Measurements from ENCODE around the gene ZNF526. TPM values are rescaled to one million over a fixed set of nuclear protein-coding genes. Genes with fewer than 3 reads are reported as not detected.

Gene ZNF526
- 10 to 100 TPM; 13.2 to 14.5 TPM for total RNA-seq

- peak within 1 kb of the TSS; percentile 92 to 95 for H3K27ac Mint-ChIP-seq
- H3K9me3 Mint-ChIP-seq: no peaks in the 10 kb centered on the region
- ATAC-seq (peak; percentile 84 to 88), DNase-seq (ENCODE audit: low spot score in 2 of 2) (peak; percentile 97 to 98)
- H3K36me3 Mint-ChIP-seq: peaks cover 33 to 40% of the 10 kb centered on the region in 2 donors
Observed at GRCh38 chr19:42219812-42220750, at the start of gene ZNF526. Gene ZNF526 (plus strand): TSS chr19:42220312. CDS start chr19:42224404, 4,092 bp downstream.

- no peak for ATAC-seq
Observed at GRCh38 chr19:42170715-42171114, 49.4 kb upstream of the ZNF526 start.

GRCh38 chr19:42172261-42172660, 47.9 kb upstream of the ZNF526 start:
- DNase-seq (ENCODE audit: low spot score in 2 of 2) (no peak), ATAC-seq (no peak)
- Mint-ChIP-seq H3K27ac (no peak overlapping the region), H3K36me3 (no peaks in the 10 kb centered on the region), H3K9me3 (no peaks in the 10 kb centered on the region)

More at GRCh38 chr19:42170715-42171114, 49.4 kb upstream of the ZNF526 start:
- H3K9me3 Mint-ChIP-seq: no peaks in the 10 kb centered on the region
- H3K36me3 Mint-ChIP-seq: no peaks in the 10 kb centered on the region
- DNase-seq (ENCODE audit: low spot score in 2 of 2): no peak
- H3K27ac Mint-ChIP-seq: no peak overlapping the region

- Mint-ChIP-seq H3K36me3 (no peaks in the 10 kb centered on the region), H3K9me3 (no peaks in the 10 kb centered on the region), H3K27ac (no peak overlapping the region)
- no peak for DNase-seq (ENCODE audit: low spot score in 2 of 2)
- ATAC-seq: no peak
Observed at GRCh38 chr19:42173695-42174094, 46.4 kb upstream of the ZNF526 start.

- DNase-seq (ENCODE audit: low spot score in 2 of 2) (no peak), ATAC-seq (no peak)
- Mint-ChIP-seq H3K36me3 (no peaks in the 10 kb centered on the region), H3K9me3 (no peaks in the 10 kb centered on the region), H3K27ac (no peak overlapping the region)
Observed at GRCh38 chr19:42174188-42174587, 45.9 kb upstream of the ZNF526 start.

DNA sequence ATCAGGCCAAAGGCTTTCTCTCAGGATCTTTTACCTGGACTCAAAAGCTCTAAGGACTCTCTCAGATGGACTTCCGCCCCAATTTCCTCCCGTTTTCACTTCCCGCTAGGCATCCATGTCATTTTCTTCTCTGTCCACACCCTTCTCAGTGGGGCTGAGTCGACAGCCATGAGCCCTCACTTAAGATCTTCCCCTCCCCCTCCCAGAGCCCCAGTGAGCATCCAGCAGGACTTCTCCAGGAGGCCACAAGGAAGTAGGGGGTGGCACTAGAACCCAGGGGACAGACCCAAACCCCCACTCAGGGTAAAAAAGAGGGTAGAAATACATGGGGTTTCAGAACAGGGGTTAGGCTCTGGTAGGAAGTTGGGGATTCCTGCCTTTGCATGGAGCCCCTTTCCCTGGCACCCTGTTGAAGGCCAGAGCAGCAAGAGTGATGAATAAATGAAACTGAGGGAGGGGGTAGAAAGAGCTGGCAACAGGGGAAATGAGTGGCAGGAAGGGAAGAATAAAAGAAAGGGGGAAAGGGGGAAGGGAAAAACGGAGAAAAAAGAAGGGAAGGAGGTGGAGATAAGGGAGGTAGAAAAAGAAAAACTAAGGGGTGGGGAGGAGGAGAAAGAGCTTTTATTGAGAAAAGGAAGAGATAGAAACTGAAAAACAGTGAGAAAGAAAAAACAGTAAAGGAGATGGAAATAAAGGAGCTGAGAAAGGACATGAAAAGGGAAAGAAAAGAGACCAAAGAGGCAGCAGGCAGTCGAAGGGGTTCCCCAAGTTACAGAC, 45.0 kb upstream of the ZNF526 start:
- no peaks in the 10 kb centered on the region for H3K36me3 Mint-ChIP-seq
- no peaks in the 10 kb centered on the region for H3K9me3 Mint-ChIP-seq
- no peak overlapping the region for H3K27ac Mint-ChIP-seq
- ATAC-seq (no peak), DNase-seq (ENCODE audit: low spot score in 2 of 2) (no peak)

- DNase-seq (ENCODE audit: low spot score in 2 of 2) (no peak), ATAC-seq (peak; percentile 33 to 41)
- Mint-ChIP-seq H3K36me3 (no peaks in the 10 kb centered on the region), H3K9me3 (no peaks in the 10 kb centered on the region), H3K27ac (peak overlapping the region in 1 of 2 donors; percentile 25)
Observed at GRCh38 chr19:42175952-42176648, 44.0 kb upstream of the ZNF526 start.

DNA sequence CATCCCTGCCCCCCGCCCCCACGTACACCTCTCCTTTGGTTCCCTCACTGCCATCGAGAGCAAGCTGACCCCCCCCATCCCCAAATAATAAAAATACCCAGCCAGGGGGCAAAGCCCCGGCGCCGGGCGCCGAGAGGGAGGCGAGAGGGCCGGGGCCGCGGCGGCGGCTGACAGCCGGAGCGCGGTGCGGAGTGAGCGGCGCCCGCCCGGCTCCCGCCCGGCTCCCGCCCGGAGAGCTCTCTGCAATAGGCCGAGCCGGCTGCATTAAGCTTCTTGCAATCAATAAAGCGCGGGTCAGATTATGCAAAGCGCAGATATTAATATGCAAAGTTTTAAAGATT, 43.5 kb upstream of the ZNF526 start:
- ATAC-seq (peak; percentile 60 to 62), DNase-seq (ENCODE audit: low spot score in 2 of 2) (no peak)

DNA sequence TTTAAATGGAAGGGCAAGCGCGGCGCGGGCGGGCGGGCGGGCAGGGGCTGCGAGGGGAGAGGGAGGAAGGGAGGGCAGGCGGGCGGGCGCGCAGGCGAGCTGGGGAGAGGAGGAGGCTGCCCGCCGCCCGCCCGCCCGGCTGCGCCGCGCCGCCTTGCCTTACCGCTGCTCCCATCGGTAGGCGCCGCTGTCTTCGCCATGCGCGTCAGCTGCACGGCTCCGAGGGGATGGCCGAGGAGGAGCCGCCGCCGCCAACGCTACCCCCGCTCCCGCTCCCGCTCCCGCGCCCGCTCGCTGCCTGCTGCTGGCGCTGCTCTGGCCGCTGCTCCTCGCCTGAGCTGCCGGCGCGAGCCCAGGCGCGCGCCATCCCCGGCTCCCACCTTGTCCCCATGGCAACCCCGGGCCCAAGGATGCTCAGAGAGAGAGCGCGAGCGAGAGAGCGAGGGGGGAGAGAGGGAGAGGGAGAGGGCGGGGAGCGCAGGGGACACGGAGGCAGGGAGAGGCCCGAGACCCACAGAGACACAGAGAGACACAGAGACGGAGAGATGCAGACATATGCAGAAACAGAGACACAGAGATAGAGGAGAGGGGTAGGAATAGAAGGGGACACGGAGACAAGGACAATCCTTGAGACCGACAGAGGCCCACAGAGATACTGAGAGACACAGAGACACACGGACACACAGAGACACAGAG, 43.0 kb upstream of the ZNF526 start:
- Mint-ChIP-seq H3K9me3 (no peaks in the 10 kb centered on the region), H3K36me3 (no peaks in the 10 kb centered on the region), H3K27ac (no peak overlapping the region)
- peak; percentile 93 for ATAC-seq
- peak in 1 of 2 donors; percentile 73 for DNase-seq (ENCODE audit: low spot score in 2 of 2)

More for the DNA sequence above, 43.5 kb upstream of the ZNF526 start:
- Mint-ChIP-seq H3K27ac (no peak overlapping the region), H3K9me3 (no peaks in the 10 kb centered on the region), H3K36me3 (no peaks in the 10 kb centered on the region)

GRCh38 chr19:42177686-42178019, 42.5 kb upstream of the ZNF526 start:
- H3K27ac Mint-ChIP-seq: no peak overlapping the region
- DNase-seq (ENCODE audit: low spot score in 2 of 2): no peak
- no peak for ATAC-seq
- H3K36me3 Mint-ChIP-seq: no peaks in the 10 kb centered on the region
- no peaks in the 10 kb centered on the region for H3K9me3 Mint-ChIP-seq

DNA sequence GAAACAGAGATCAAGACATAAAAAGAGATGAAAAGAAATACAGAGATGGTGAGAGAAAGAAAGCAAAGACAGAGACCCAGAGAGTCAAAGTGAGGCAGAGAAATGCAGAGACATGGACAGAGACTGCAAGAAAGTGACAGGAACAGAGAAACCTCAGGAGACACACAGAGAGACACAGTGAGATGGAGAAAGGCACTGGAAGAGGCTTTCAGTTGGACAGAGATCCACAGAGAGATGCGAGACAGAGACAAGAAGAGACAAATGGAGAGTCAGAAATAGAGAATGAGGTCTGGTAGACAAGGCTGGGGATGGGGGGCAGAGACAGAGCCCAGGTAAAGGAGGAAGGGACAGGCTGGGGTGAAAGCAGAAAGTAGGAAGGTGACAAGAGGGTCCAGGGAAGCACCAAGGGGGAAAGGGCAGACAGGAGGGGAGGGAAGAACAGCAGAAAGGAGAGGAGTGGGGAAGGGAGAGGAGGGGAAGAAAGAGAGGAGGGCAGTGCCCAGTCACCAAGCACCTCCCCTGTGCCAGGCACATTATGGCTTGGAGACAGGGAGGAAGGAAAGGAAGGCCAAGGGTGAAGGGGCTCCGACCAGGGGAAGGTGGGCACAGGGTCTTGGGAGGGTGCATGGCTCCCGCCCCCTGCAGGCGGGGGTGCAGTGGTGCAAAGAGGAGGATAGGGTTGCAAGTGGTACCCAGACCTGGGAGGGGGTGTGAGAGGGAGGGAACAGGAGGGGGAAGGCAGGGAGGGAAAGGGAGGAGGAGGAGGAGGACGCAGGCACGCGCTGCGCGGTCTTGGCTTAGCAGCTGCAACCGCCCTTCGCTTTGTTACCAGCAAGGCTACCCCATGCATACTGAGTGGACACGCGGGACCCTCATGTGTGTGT, 41.1 kb upstream of the ZNF526 start:
- ATAC-seq (peak in 1 of 2 donors; percentile 39), DNase-seq (ENCODE audit: low spot score in 2 of 2) (peak in 1 of 2 donors; percentile 36)
- H3K9me3 Mint-ChIP-seq: no peaks in the 10 kb centered on the region
- no peaks in the 10 kb centered on the region for H3K36me3 Mint-ChIP-seq
- no peak overlapping the region for H3K27ac Mint-ChIP-seq

DNA sequence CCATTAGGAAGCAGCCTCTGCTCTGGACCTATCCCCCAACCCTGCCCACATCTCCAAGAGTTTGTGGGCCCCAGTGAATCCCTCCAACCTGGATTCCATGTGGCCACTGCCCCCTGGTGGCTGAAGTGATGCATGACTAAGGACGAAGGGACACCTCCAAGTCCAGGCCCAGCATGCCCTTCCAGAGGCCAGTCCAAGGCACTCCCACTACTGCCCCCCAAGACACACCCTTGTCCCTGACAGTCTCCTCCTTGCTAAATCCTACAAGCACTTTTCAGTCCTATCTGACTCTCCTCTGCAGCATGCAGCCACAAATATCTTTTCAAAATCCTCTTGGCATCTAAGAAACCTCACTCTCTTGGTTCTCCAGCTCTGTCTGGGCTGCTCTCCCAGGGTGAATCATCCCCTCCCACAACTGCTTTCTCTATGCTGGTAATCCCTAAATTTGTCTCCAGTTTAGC, 35.7 kb upstream of the ZNF526 start:
- Mint-ChIP-seq H3K27ac (peak overlapping the region in 1 of 2 donors; percentile 73), H3K36me3 (no peaks in the 10 kb centered on the region), H3K9me3 (no peaks in the 10 kb centered on the region)
- DNase-seq (ENCODE audit: low spot score in 2 of 2): peak; percentile 74 to 81
- ATAC-seq: peak; percentile 85 to 89

DNA sequence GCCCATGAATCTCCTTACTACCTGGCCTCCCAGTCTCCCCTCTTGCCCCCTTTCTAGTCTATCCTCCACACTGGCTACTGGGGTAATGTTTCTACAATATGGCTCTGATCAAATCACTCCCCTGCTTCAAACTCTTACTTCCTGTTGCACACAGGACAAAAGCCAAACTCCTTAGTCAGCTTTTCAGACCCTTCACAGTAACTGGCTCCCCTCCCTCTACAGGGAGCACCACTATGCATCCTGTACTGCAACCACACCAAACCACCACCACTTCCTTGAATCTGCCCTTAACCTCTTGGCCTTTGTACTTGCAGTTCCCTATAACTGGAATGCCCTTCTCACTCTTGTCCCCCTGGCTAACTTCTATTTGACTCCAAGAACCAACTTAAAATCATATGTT, 34.8 kb upstream of the ZNF526 start:
- Mint-ChIP-seq H3K36me3 (no peaks in the 10 kb centered on the region), H3K9me3 (no peaks in the 10 kb centered on the region), H3K27ac (peak overlapping the region in 1 of 2 donors; percentile 73)
- no peak for DNase-seq (ENCODE audit: low spot score in 2 of 2)
- peak; percentile 43 to 57 for ATAC-seq

- H3K27ac Mint-ChIP-seq: no peak overlapping the region
- peaks cover 2 to 11% of the 10 kb centered on the region in 2 donors for H3K36me3 Mint-ChIP-seq
- no peak for DNase-seq (ENCODE audit: low spot score in 2 of 2)
Observed at GRCh38 chr19:42188665-42189064, 31.4 kb upstream of the ZNF526 start.

GRCh38 chr19:42189133-42189532, 31.0 kb upstream of the ZNF526 start:
- H3K27ac Mint-ChIP-seq: no peak overlapping the region
- no peak for ATAC-seq
- peaks cover 6 to 16% of the 10 kb centered on the region in 2 donors for H3K36me3 Mint-ChIP-seq

More at GRCh38 chr19:42188665-42189064, 31.4 kb upstream of the ZNF526 start:
- no peak for ATAC-seq
- peaks cover 0 to under 1% of the 10 kb centered on the region in 2 donors for H3K9me3 Mint-ChIP-seq

More at GRCh38 chr19:42189133-42189532, 31.0 kb upstream of the ZNF526 start:
- no peak for DNase-seq (ENCODE audit: low spot score in 2 of 2)
- H3K9me3 Mint-ChIP-seq: peaks cover 0 to 5% of the 10 kb centered on the region in 2 donors

All from activated naive CD4-positive, alpha-beta T cell treated with anti-CD3 and anti-CD28 coated beads, Interleukin-2, amount 50 U/mL, for 72 hours (primary cell).